ENCODE measurements around the gene ENTPD1.
"Not testable (repeated sequence)": the region's sequence is repeated elsewhere in the genome, so short reads cannot be mapped to it uniquely, and the experiment has no call there.

The ENTPD1 gene

GRCh38 chr10:95756041-95756761 is at the start of gene ENTPD1:
TSS of gene ENTPD1 (plus strand) at chr10:95756163. CDS start at chr10:95756240, 77 bp downstream.
- DNase-seq (ENCODE audit: low read depth), result peak; percentile 78
- peak within 1 kb of the TSS; percentile 99 for H3K4me3 ChIP-seq (ENCODE audit: low read depth, low read length)
- TF ChIP-seq CTCF (IDR thresholded peaks at IDR 0.05; ENCODE audit: insufficient read depth, low read depth, low read length, missing control alignments), result no peak

GRCh38 chr10:95706573-95706972 is 49.4 kb upstream of the ENTPD1 start:
- no peak for TF ChIP-seq CTCF (IDR thresholded peaks at IDR 0.05; ENCODE audit: insufficient read depth, low read depth, low read length, missing control alignments)
- DNase-seq (ENCODE audit: low read depth), result no peak
- H3K4me3 ChIP-seq (ENCODE audit: low read depth, low read length), result no peak overlapping the region

- DNase-seq (ENCODE audit: low read depth), result no peak
- H3K4me3 ChIP-seq (ENCODE audit: low read depth, low read length), result no peak overlapping the region
- TF ChIP-seq CTCF (IDR thresholded peaks at IDR 0.05; ENCODE audit: insufficient read depth, low read depth, low read length, missing control alignments), result no peak
Measured at GRCh38 chr10:95706990-95707389, 49.0 kb upstream of the ENTPD1 start.

- peak overlapping the region; percentile 34 for H3K4me3 ChIP-seq (ENCODE audit: low read depth, low read length)
- DNase-seq (ENCODE audit: low read depth), result no peak
- no peak for TF ChIP-seq CTCF (IDR thresholded peaks at IDR 0.05; ENCODE audit: insufficient read depth, low read depth, low read length, missing control alignments)
Measured at GRCh38 chr10:95711492-95711891, 44.5 kb upstream of the ENTPD1 start.

- no peak for TF ChIP-seq CTCF (IDR thresholded peaks at IDR 0.05; ENCODE audit: insufficient read depth, low read depth, low read length, missing control alignments)
- no peak for DNase-seq (ENCODE audit: low read depth)
- no peak overlapping the region for H3K4me3 ChIP-seq (ENCODE audit: low read depth, low read length)
Measured at GRCh38 chr10:95716466-95716865, 39.5 kb upstream of the ENTPD1 start.

- no peak for TF ChIP-seq CTCF (IDR thresholded peaks at IDR 0.05; ENCODE audit: insufficient read depth, low read depth, low read length, missing control alignments)
- no peak for DNase-seq (ENCODE audit: low read depth)
- no peak overlapping the region for H3K4me3 ChIP-seq (ENCODE audit: low read depth, low read length)
Measured at GRCh38 chr10:95716866-95717265, 39.1 kb upstream of the ENTPD1 start.

- not testable (repeated sequence) for H3K4me3 ChIP-seq (ENCODE audit: low read depth, low read length); DNase-seq (ENCODE audit: low read depth)
Measured at GRCh38 chr10:95720745-95721144, 35.2 kb upstream of the ENTPD1 start.

GRCh38 chr10:95722496-95722895 is 33.5 kb upstream of the ENTPD1 start:
- DNase-seq (ENCODE audit: low read depth), result not testable (repeated sequence)

More at GRCh38 chr10:95722496-95722895, 33.5 kb upstream of the ENTPD1 start:
- not testable (repeated sequence) for H3K4me3 ChIP-seq (ENCODE audit: low read depth, low read length)
